Ishikawa (cell line): ENCODE measurements around the gene EEFSEC.

ENCODE experiments used
- CEBPB ChIP-seq: IDR thresholded peaks from 2 replicates; pipeline ENCODE4 v1.6.1; 2012
- CREB1 ChIP-seq: IDR thresholded peaks from 2 replicates; pipeline ENCODE4 v1.6.1; 2012; ENCODE audit warnings: low read depth
- EGR1 ChIP-seq: IDR thresholded peaks from 2 replicates; pipeline ENCODE4 v1.6.1; 2012
- EP300 ChIP-seq: IDR thresholded peaks from 2 replicates; pipeline ENCODE4 v1.6.1; 2012; ENCODE audit warnings: borderline replicate concordance
- FOXM1 ChIP-seq: IDR thresholded peaks from 2 replicates; pipeline ENCODE4 v1.6.1; 2012; ENCODE audit warnings: low read depth, borderline replicate concordance
- NFIC ChIP-seq: IDR thresholded peaks from 2 replicates; pipeline ENCODE4 v1.6.1; 2012
- RAD21 ChIP-seq: IDR thresholded peaks from 2 replicates; pipeline ENCODE4 v1.6.1; 2012; ENCODE audit warnings: low read depth
- TAF1 ChIP-seq: IDR thresholded peaks from 2 replicates; pipeline ENCODE4 v1.6.1; 2012; ENCODE audit warnings: low read depth, mild to moderate bottlenecking
- TCF12 ChIP-seq: IDR thresholded peaks from 2 replicates; pipeline ENCODE4 v1.6.1; 2012; ENCODE audit warnings: low read depth
- TEAD4 ChIP-seq: IDR thresholded peaks from 2 replicates; pipeline ENCODE4 v1.6.1; 2012
- YY1 ChIP-seq: IDR thresholded peaks from 2 replicates; pipeline ENCODE4 v1.6.1; 2012; ENCODE audit warnings: low read depth
- ZBTB7A ChIP-seq: IDR thresholded peaks from 2 replicates; pipeline ENCODE4 v1.6.1; 2012; ENCODE audit warnings: low read depth
- TF ChIP-seq, protein P1 (sequence below): IDR thresholded peaks from 2 replicates; pipeline ENCODE4 v1.6.1; 2012
- TF ChIP-seq, protein P2 (sequence below): IDR thresholded peaks from 2 replicates; pipeline ENCODE4 v1.6.1; 2012
- TF ChIP-seq, protein P3 (sequence below): IDR thresholded peaks from 2 replicates; pipeline ENCODE4 v1.6.1; 2012; ENCODE audit warnings: low read depth, mild to moderate bottlenecking

EEFSEC gene

DNA sequence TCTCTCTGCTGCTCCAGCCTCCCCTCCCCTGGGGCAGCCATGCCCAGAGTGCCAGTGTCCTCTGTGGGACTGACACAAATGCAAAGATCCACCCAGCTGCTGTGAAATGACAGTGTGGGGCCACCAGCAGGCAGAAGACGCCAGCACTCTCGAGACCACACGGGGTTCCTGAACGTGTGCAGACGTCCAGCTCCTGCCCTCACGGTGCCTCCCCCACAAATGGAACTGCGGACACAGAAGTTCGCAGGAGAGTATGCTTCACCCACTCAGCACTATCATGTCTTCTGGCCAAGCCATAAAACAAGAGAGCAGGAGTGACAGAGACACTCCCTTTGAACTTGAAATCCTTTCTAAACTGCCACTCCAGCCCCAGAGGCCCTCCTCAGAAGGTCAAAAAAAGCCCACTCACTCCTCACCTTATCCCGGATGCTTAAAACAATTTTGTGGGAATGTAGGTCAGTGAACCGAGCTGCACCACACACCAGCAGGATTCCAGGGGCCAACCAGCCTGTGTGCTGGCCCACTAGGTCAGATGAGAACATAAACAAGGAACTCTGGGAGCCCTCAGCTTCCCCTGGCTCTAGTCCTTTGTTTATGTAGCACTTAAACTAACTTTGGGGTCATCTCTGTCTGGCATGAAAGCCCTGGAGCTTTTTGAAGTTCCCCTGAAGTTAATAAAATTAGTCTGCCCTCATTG lies 200.9 kb downstream of the EEFSEC start:
- TF ChIP-seq, protein P1, sequence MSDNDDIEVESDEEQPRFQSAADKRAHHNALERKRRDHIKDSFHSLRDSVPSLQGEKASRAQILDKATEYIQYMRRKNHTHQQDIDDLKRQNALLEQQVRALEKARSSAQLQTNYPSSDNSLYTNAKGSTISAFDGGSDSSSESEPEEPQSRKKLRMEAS, result no peak

DNA sequence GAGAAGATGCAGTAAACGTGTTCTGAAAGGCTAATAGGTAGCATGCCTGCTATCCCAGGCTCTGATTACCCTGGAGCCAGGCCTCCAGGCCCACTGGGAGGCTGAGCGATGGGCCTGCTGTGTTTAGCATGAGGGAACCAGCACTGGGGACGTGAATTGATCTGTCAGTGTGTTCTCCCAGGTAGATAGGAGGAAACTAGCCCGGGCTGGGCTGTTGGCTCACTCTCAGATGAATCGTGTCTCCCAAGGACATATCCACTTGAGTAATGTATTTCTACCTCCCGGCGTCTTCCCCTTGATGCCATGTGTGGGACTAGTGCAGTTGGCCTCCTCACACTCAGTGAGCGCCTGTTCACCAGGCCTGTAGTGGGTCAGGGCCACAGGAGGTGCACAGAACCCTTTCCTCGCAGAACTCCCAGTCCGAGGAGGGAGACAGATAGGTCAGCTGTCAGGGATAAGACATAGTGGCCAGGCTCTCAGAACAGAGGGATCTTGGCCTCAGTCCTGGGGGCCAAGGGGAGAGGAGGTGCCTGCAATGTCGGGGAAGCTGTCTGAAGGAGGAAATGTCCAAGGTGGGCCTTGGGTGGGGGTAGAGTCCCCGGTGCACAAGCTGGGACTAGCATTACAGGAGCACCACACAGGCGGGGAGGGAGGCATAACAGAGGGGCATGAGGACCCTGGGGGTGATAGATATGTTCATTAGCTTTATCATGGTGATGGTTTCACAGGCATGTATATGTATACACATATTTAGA lies 201.7 kb downstream of the EEFSEC start:
- no peak for TF ChIP-seq CREB1
- TF ChIP-seq, protein P1, result no peak
- TF ChIP-seq, protein P2, sequence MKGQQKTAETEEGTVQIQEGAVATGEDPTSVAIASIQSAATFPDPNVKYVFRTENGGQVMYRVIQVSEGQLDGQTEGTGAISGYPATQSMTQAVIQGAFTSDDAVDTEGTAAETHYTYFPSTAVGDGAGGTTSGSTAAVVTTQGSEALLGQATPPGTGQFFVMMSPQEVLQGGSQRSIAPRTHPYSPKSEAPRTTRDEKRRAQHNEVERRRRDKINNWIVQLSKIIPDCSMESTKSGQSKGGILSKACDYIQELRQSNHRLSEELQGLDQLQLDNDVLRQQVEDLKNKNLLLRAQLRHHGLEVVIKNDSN, result no peak
- TF ChIP-seq TCF12, result no peak
- no peak for TF ChIP-seq TEAD4
- TF ChIP-seq TAF1, result no peak
- no peak for TF ChIP-seq FOXM1
- TF ChIP-seq EP300, result no peak
- TF ChIP-seq YY1, result no peak
- no peak for TF ChIP-seq CEBPB
- TF ChIP-seq EGR1, result no peak
- TF ChIP-seq ZBTB7A, result no peak
- no peak for TF ChIP-seq RAD21
- TF ChIP-seq, protein P3, sequence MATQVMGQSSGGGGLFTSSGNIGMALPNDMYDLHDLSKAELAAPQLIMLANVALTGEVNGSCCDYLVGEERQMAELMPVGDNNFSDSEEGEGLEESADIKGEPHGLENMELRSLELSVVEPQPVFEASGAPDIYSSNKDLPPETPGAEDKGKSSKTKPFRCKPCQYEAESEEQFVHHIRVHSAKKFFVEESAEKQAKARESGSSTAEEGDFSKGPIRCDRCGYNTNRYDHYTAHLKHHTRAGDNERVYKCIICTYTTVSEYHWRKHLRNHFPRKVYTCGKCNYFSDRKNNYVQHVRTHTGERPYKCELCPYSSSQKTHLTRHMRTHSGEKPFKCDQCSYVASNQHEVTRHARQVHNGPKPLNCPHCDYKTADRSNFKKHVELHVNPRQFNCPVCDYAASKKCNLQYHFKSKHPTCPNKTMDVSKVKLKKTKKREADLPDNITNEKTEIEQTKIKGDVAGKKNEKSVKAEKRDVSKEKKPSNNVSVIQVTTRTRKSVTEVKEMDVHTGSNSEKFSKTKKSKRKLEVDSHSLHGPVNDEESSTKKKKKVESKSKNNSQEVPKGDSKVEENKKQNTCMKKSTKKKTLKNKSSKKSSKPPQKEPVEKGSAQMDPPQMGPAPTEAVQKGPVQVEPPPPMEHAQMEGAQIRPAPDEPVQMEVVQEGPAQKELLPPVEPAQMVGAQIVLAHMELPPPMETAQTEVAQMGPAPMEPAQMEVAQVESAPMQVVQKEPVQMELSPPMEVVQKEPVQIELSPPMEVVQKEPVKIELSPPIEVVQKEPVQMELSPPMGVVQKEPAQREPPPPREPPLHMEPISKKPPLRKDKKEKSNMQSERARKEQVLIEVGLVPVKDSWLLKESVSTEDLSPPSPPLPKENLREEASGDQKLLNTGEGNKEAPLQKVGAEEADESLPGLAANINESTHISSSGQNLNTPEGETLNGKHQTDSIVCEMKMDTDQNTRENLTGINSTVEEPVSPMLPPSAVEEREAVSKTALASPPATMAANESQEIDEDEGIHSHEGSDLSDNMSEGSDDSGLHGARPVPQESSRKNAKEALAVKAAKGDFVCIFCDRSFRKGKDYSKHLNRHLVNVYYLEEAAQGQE, result no peak
- TF ChIP-seq NFIC, result no peak

DNA sequence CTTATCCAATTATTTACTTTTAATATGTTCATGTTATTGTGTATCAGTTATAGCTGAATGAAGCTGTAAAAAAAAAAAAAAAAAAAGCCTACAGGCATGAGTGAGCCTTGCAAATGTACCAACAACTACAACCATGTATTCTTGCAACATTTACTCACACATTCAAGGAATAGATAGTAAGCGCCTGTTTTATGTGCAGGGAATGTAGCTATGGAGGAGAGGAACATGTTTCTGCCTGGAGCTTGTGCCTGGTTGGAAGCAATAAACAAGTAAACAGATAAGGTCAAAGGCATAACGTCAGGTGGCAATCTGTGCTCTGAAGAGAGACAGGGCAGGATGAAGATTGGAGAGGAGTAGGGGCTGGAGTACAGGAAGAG lies 202.2 kb downstream of the EEFSEC start:
- TF ChIP-seq YY1, result no peak
- TF ChIP-seq TCF12, result no peak
- no peak for TF ChIP-seq EP300
- no peak for TF ChIP-seq FOXM1

DNA sequence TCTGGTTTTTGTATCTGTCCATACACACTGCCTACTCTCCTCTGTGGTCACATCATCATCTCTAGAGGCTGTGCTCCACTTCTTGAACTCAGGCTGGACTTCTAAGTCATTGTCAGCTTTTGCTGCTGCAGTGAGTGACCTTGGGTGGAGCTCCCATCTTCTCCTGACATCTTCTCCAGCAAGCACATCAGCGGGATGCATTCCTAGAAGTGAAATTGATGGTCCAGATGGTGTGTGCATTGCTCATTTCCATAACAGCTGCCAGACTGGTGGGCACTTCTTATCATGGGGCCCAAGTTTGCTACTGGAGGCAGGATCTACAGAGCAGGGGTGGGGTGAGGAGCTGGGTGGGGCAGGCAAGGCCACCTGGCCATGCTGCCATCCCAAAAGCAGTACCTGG lies 203.5 kb downstream of the EEFSEC start:
- TF ChIP-seq ZBTB7A (no peak), TCF12 (no peak), RAD21 (no peak), NFIC (no peak), FOXM1 (no peak), EP300 (no peak), CREB1 (no peak)
- TF ChIP-seq, protein P3, result no peak
- TF ChIP-seq, protein P2, result no peak
- TF ChIP-seq, protein P1, result no peak

DNA sequence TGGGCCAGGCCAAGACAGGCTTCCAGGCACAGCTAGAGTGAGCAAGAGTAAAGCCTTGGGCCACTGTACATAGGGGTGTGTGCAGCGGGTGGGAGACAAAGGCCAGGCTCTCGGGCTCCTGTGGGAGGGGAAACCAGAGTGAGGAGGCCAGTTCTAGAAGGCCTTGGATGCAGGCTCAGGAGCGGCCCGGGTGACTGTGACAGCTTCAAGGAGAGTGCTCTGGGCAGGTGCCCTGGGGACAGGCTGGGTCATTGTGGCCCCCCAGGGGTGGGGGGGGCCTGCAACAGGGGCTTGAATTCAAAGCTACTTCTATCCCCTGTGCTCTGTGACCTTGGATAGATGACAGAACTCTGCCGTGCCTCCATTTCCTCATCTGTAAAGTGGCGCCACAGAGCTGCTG lies 204.3 kb downstream of the EEFSEC start:
- TF ChIP-seq, protein P3, result no peak
- TF ChIP-seq ZBTB7A (no peak), CREB1 (no peak), TAF1 (no peak), FOXM1 (no peak), EGR1 (no peak), TCF12 (no peak), RAD21 (no peak), NFIC (no peak), YY1 (no peak), EP300 (no peak), CEBPB (no peak), TEAD4 (no peak)
- TF ChIP-seq, protein P2, result no peak
- TF ChIP-seq, protein P1, result no peak
